Femur (tissue), 1 donor: ENCODE data around the gene ACSL4.
"Not testable (repeated sequence)": the region's sequence is repeated elsewhere in the genome, so short reads cannot be mapped to it uniquely, and the experiment has no call there.

Experiments used
- DNase-seq: peaks from one replicate; pipeline ENCODE4 v3.0.0-alpha.2; 2017

The ACSL4 gene

GRCh38 chrX:109732807-109733612 lies at the start of gene ACSL4:
Gene ACSL4 (minus strand): TSS chrX:109733257. CDS start chrX:109683363, 49,894 bp downstream.
- peak; percentile 93 for DNase-seq

DNA sequence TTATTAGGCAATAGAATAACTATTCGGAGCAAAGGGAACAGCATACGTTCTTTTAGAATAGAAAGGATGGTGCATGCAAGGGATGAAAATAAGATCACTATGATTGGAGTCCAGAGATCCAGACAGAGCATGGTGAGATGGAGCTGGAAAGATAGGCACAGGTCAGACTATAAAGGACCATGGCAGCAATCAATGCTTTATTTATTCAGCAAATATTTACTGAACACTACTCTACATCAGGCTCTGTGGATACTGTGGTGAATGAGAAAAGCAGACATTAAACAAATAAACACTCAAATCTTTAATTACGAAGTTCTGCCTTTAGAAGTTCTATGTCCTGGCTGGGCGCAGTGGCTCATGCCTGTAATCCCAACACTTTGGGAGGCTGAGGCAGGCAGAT lies 44.7 kb upstream of the ACSL4 start:
- DNase-seq = no peak

- no peak for DNase-seq
Measured at GRCh38 chrX:109776986-109777385, 43.9 kb upstream of the ACSL4 start.

DNA sequence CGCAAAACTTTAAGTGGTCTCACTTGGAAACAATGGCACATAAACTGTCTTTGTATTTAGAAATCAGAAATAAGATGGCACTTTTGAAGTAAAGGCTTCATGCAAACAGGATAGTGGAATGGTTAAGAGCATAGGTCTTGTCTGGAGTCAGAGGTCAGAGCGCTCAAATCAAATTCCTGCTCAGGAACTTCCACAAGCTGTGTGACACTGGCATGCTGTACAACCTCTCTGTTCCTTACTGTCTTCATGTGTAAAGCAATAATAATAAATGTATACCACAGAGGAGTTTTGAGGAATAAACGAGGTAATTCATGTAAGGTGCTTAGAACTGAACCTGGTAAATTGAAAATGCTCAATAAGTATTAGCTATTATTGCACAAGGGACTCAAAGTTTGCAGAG lies 43.4 kb upstream of the ACSL4 start:
- no peak for DNase-seq

DNA sequence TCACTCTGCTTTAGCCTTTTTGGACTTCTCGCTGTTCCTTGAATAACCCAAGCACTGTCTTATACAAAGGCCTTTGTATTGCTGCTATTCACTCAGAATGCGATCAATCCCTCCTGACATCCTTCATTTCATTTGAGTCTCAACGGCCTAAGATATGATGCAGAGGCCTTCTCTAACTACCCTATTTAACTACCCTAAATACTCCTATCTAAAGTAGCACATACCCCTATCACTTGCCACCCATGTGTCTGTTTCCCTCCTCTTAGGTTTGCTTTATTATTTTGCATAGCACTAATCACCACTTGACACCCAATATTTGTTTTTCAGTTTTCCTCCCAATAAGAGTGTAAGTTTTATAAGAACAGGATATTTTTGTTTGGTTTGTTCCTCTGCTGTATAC lies 42.3 kb upstream of the ACSL4 start:
- DNase-seq = no peak

DNA sequence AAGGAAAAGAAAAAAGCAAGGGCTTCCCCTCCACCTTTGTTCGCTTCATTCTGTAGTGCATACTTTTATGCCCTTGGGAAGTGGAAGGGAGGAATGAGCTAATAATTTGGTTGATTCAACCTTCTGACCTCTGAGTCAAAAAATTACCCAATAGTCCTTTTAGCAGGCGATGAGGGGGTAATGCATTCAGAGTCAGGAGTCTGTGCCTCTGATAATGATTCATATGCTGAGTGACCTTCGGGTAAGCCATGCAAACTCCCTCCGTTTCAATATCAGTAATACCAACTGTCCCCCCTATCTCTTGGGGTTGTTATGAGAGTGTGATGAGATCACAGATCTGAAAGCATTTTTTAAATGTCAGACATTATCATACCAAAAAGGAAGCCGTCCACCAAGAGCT lies 41.6 kb upstream of the ACSL4 start:
- no peak for DNase-seq

- no peak for DNase-seq
Measured at GRCh38 chrX:109774136-109774535, 41.1 kb upstream of the ACSL4 start.

GRCh38 chrX:109773374-109773773 lies 40.3 kb upstream of the ACSL4 start:
- no peak for DNase-seq

GRCh38 chrX:109770780-109771179 lies 37.7 kb upstream of the ACSL4 start:
- no peak for DNase-seq

GRCh38 chrX:109760922-109761250 lies 27.8 kb upstream of the ACSL4 start:
- DNase-seq = no peak

GRCh38 chrX:109760209-109760921 lies 27.3 kb upstream of the ACSL4 start:
- no peak for DNase-seq

GRCh38 chrX:109753256-109753655 lies 20.2 kb upstream of the ACSL4 start:
- no peak for DNase-seq

GRCh38 chrX:109751698-109752097 lies 18.6 kb upstream of the ACSL4 start:
- DNase-seq = no peak

GRCh38 chrX:109749207-109749606 lies 16.1 kb upstream of the ACSL4 start:
- no peak for DNase-seq

DNA sequence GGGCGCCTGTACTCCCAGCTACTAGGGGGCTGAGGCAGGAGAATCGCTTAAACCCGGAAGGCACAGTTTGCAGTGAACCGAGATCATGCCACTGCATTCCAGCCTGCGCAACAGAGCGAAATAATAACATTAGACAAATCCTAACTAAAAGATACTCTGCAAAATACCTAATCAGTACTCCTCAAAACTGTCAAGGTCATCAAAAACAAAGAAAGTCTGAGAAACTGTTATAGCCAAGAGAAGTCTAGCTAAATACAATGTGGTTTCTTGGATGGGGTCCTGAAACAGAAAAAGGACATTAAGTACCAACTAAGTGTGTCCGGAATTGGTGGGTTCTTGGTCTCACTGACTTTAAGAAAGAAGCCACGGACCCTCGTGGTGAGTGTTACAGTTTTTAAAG lies 14.6 kb upstream of the ACSL4 start:
- DNase-seq = no peak

DNA sequence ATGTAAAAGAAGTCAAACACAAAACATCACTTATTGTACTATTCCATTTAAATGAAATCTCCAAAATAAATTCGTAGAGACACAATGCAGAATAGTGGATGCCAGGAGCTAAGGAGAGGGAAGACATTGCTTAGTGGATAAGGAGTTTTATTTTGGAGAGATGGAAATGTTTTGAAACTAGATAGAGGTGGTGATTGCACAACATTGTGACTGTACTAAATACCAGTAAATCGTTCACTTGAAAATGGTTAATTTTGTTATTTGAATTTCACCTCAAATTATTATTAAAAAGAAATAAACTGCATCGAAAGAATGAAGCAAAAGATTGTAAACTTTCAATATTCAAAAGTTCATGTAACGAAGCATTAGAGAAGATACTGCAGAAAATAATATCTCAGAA lies 9.7 kb upstream of the ACSL4 start:
- no peak for DNase-seq

- not testable (repeated sequence) for DNase-seq
Measured at GRCh38 chrX:109740896-109741295, 7.8 kb upstream of the ACSL4 start.

DNA sequence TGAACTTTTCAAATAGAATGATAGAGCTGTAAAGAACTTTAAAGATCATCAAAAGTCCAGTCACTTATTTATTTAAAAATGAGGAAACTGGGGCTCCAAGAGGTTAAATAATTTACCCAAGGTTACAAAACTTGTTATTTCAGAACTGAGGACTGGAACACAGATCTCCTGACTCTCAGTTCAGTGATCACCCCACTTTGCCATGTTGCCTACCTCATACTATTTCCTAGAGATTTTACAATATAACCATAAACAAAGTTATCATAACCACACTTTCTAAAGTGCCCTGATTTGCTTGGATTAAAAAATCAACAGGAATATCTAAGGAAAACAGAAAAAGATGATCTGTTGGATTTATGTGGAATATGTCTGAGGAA lies 7.4 kb upstream of the ACSL4 start:
- no peak for DNase-seq

DNA sequence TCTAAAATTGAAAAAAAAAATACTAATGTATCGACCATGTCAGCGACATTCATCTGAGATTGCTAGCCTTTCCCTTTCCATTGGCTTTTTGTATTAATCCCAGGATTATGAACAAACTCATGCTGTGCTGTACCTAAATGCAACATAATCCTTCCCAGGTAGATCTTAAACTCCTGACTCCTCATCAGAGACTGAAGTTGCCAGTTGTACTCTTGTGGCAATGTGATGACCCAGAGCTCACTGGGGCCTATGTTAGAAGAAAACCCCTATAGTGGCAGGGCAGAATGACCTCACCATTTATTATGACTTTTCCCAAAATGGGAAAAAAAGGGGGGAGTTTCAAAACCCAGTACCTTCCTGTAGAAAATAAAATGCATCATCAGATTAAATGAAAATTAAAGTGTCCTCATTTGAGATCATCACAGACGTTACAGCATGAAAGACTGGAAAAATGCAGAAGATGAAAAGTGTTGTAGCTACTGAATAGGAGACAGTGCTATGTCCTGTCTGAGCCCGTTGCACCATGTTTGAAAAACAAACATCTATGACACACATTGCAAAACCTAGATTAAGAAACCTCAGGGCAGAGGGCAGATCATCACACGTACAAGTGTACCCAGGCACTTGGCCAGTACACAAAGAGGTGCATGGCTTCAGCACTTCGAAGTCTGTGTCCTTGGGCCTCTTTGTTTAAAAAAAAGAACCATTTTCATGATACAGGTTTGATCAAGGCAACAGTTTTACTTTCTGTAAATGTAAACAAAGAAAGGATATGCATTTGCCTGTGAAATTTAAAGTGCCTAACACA lies 6.8 kb upstream of the ACSL4 start:
- DNase-seq = no peak

DNA sequence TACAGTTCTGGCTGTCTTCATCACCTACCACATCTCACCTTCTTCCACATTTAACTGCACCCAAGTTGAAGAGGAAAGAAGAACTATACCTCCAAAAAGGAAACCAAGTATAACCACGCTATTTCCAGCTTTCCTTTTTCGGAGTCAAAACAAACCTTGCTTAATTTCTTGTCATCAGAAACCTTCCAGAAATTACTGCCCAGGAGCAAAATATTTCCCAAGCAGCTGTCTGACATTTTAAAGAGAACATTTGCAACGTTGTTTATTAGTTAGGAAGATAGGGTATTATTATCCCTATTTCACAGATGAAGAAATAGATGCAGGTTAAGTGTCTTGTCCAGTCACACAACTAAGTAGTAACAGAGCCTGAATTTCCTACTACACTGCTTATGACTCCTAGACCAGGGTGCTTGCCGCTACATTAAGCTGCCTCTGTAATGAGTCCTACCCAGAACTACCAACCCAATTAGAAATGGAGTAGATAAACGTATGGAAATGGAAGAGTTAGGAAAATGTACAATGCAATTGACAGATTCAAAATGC lies 2.2 kb upstream of the ACSL4 start:
- no peak for DNase-seq

GRCh38 chrX:109733613-109734083 lies 591 bp upstream of the ACSL4 start:
- DNase-seq = no peak

GRCh38 chrX:109732017-109732801 lies 848 bp downstream of the ACSL4 start:
- DNase-seq = no peak

GRCh38 chrX:109728173-109728535 lies 4.9 kb downstream of the ACSL4 start:
- DNase-seq = no peak
